Tibial artery (tissue), 4 donors: ENCODE measurements around the gene RABGAP1L.
"Not testable (repeated sequence)": the region's sequence is repeated elsewhere in the genome, so short reads cannot be mapped to it uniquely, and the experiment has no call there.

Experiments used
- DNase-seq, 2 donors: peaks; one replicate each; pipeline ENCODE4 v3.0.0-alpha.2; 2019
- H3K27ac ChIP-seq, 2 donors: fragments of 200-600 bp; sonication (generic) in 1 of 2; 1 replicate in 1 of 2; 2 replicates in 1 of 2; pipeline ENCODE4 v1.5.1; 2018 to 2019; ENCODE audit warnings: mild to moderate bottlenecking in 1 of 2
- H3K27me3 ChIP-seq, 2 donors: fragments of 200-600 bp; sonication (generic) in 1 of 2; one replicate each; pipeline versions ENCODE4 v1.5.1 to v1.6.0; 2016 to 2019
- H3K36me3 ChIP-seq, 3 donors: fragments of 200-600 bp; sonication (generic) in 2 of 3; one replicate each; pipeline ENCODE4 v1.5.1; 2016 to 2019; ENCODE audit warnings: mild to moderate bottlenecking in 2 of 3
- H3K4me1 ChIP-seq, 4 donors: fragments of 200-600 bp; sonication (generic) in 2 of 4; 1 replicate in 3 of 4; 2 replicates in 1 of 4; pipeline ENCODE4 v1.5.1; 2016 to 2019
- H3K4me3 ChIP-seq, 2 donors: fragments of 200-600 bp; sonication (generic) in 1 of 2; 1 replicate in 1 of 2; 2 replicates in 1 of 2; pipeline ENCODE4 v1.5.1; 2018 to 2019; ENCODE audit warnings: mild to moderate bottlenecking in 2 of 2
- H3K9me3 ChIP-seq, 3 donors: fragments of 200-600 bp; sonication (generic) in 1 of 3; one replicate each; pipeline ENCODE4 v1.5.1; 2016 to 2019
- CTCF ChIP-seq, 2 experiments: fragments of 200-600 bp in 1 of 2; fragments of 450-650 bp in 1 of 2; IDR thresholded peaks; one replicate each; pipeline ENCODE4 v1.5.1; 2017 to 2019; ENCODE audit warnings: antibody characterized with exemption in 2 of 2, mild to moderate bottlenecking in 1 of 2, moderate library complexity in 1 of 2
- intact Hi-C: fragments of 100-400 bp; cut with DNase I; formaldehyde crosslinking; loops from one replicate; pipeline ENCODE4 v1.15.0; 2023; ENCODE audit warnings: low total_unique reads

RABGAP1L gene

GRCh38 chr1:174314433-174314832 is 155.1 kb downstream of the RABGAP1L start:
- H3K4me3 ChIP-seq: no peak overlapping the region
- H3K27ac ChIP-seq: no peak overlapping the region
- intact Hi-C loops: no loop called here
- no peak for TF ChIP-seq CTCF (IDR thresholded peaks at IDR 0.05)
- no peak for DNase-seq
- H3K36me3 ChIP-seq: peaks cover 12 to 18% (median 15%) of the 10 kb centered on the region in 3 donors
- peaks cover 0 to 37% (median 7%) of the 10 kb centered on the region in 3 donors for H3K9me3 ChIP-seq
- no peaks in the 10 kb centered on the region for H3K4me1 ChIP-seq
- no peaks in the 10 kb centered on the region for H3K27me3 ChIP-seq

- intact Hi-C loops: no loop called here
- H3K4me3 ChIP-seq: no peak overlapping the region
- H3K27me3 ChIP-seq: no peaks in the 10 kb centered on the region
- no peak for DNase-seq
- H3K27ac ChIP-seq: no peak overlapping the region
- TF ChIP-seq CTCF (IDR thresholded peaks at IDR 0.05): no peak
- peaks cover 12 to 25% (median 15%) of the 10 kb centered on the region in 3 donors for H3K36me3 ChIP-seq
- H3K9me3 ChIP-seq: peaks cover 0 to 45% (median 7%) of the 10 kb centered on the region in 3 donors
- H3K4me1 ChIP-seq: no peaks in the 10 kb centered on the region
Measured at GRCh38 chr1:174315239-174315638, 155.9 kb downstream of the RABGAP1L start.

GRCh38 chr1:174320897-174321296 is 161.6 kb downstream of the RABGAP1L start:
- Histone ChIP-seq H3K36me3 (peaks cover 15 to 54% (median 17%) of the 10 kb centered on the region in 3 donors), H3K9me3 (peaks cover 0 to 26% (median 0%) of the 10 kb centered on the region in 3 donors)
- H3K4me1 ChIP-seq, H3K4me3 ChIP-seq, intact Hi-C loops, H3K27ac ChIP-seq, H3K27me3 ChIP-seq, DNase-seq: not testable (repeated sequence)

- Histone ChIP-seq H3K9me3 (peaks cover 0 to 20% (median 0%) of the 10 kb centered on the region in 3 donors), H3K27me3 (no peaks in the 10 kb centered on the region), H3K4me1 (no peaks in the 10 kb centered on the region), H3K36me3 (peaks cover 11 to 45% (median 21%) of the 10 kb centered on the region in 3 donors), H3K4me3 (no peak overlapping the region), H3K27ac (no peak overlapping the region)
- DNase-seq: no peak
- no peak for TF ChIP-seq CTCF (IDR thresholded peaks at IDR 0.05)
- intact Hi-C loops: no loop called here
Measured at GRCh38 chr1:174322202-174322862, 163.0 kb downstream of the RABGAP1L start.

GRCh38 chr1:174324493-174324892 is 165.2 kb downstream of the RABGAP1L start:
- no peaks in the 10 kb centered on the region for H3K27me3 ChIP-seq
- no peak for DNase-seq
- H3K4me1 ChIP-seq: no peaks in the 10 kb centered on the region
- H3K9me3 ChIP-seq: peaks cover 0 to 20% (median 0%) of the 10 kb centered on the region in 3 donors
- H3K4me3 ChIP-seq: no peak overlapping the region
- intact Hi-C loops: no loop called here
- no peak for TF ChIP-seq CTCF (IDR thresholded peaks at IDR 0.05)
- H3K36me3 ChIP-seq: peaks cover 6 to 38% (median 21%) of the 10 kb centered on the region in 3 donors
- H3K27ac ChIP-seq: no peak overlapping the region

- peaks cover 0 to 15% (median 0%) of the 10 kb centered on the region in 3 donors for H3K9me3 ChIP-seq
- no peak for DNase-seq
- H3K36me3 ChIP-seq: peaks cover 6 to 34% (median 21%) of the 10 kb centered on the region in 3 donors
- no peak for TF ChIP-seq CTCF (IDR thresholded peaks at IDR 0.05)
- intact Hi-C loops: no loop called here
- no peaks in the 10 kb centered on the region for H3K27me3 ChIP-seq
- H3K4me3 ChIP-seq: no peak overlapping the region
- no peaks in the 10 kb centered on the region for H3K4me1 ChIP-seq
- no peak overlapping the region for H3K27ac ChIP-seq
Measured at GRCh38 chr1:174324939-174325338, 165.6 kb downstream of the RABGAP1L start.
